SK-N-SH treated with all-trans-retinoic acid at 6 μM for 48 hours (cell line): ENCODE measurements around the gene MTMR10.

Experiments used
- ARNTL ChIP-seq: fragments of 450-650 bp; formaldehyde crosslinking; IDR thresholded peaks from 2 replicates; pipeline ENCODE4 v1.5.0; 2020; ENCODE audit warnings: low read depth, mild to moderate bottlenecking, moderate library complexity, borderline replicate concordance
- ESRRG ChIP-seq: fragments of 250-450 bp; sonication (Bioruptor Pico); IDR thresholded peaks from 2 replicates; pipeline ENCODE4 v1.6.1; 2021; ENCODE audit warnings: mild to moderate bottlenecking
- RARB ChIP-seq: fragments of 250-450 bp; sonication (Bioruptor Pico); IDR thresholded peaks from 2 replicates; pipeline ENCODE4 v1.8.0; 2021; ENCODE audit warnings: mild to moderate bottlenecking, moderate library complexity
- ZNF565 ChIP-seq: fragments of 450-650 bp; formaldehyde crosslinking; conservative IDR thresholded peaks from 2 replicates; pipeline ENCODE4 v1.5.0; 2020; ENCODE audit warnings: low read depth, mild to moderate bottlenecking, moderate library complexity

DNA sequence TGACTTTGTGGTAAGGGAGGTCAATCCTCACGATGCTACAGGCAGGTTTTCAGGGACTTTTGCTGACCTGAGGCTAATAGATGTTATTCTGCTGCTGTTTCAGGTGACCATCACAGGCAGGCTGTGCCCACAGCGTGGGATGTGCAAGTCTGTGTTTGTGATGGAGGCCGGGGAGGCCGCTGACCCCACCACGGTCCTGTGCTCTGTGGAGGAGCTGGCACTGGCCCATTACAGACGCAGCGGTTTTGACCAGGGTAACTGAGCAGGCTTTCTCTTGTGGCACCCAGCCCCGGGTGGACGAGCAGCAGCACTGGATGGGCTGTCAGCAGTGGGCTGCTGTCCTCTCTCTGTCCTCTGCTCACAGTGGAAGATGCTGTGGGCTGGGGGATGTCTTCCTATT, 65.7 kb downstream of the MTMR10 start:
- TF ChIP-seq ESRRG (CRISPR knock-in tag) (no peak), ZNF565 (CRISPR knock-in tag) (no peak), ARNTL (no peak), RARB (CRISPR knock-in tag) (no peak)
